HFFc6 (cell line): ENCODE results near the gene CDH11. TPM values are rescaled to one million over a fixed set of nuclear protein-coding genes. Genes with fewer than 3 reads are reported as not detected.

Experiments
- DNase-seq: peaks from one replicate; pipeline ENCODE4 v3.0.0-alpha.2; 2018
- H3K27ac Mint-ChIP-seq: 2 replicates; pipeline ENCODE4 v1.8.0; 2020; ENCODE audit warnings: mild to moderate bottlenecking, mixed read lengths
- H3K27me3 Mint-ChIP-seq: 2 replicates; pipeline ENCODE4 v1.8.0; 2021; ENCODE audit warnings: mild to moderate bottlenecking, moderate library complexity, mixed read lengths; ENCODE audit not compliant: insufficient read depth
- H3K36me3 Mint-ChIP-seq: 2 replicates; pipeline ENCODE4 v1.8.0; 2021; ENCODE audit warnings: low read depth, mixed read lengths
- H3K4me1 Mint-ChIP-seq: 2 replicates; pipeline ENCODE4 v1.8.0; 2020; ENCODE audit warnings: low read depth, mixed read lengths
- H3K4me3 Mint-ChIP-seq: 2 replicates; pipeline ENCODE4 v1.8.0; 2020; ENCODE audit warnings: mild to moderate bottlenecking, moderate library complexity, mixed read lengths
- H3K9me3 Mint-ChIP-seq: 2 replicates; pipeline ENCODE4 v1.8.0; 2020; ENCODE audit warnings: mild to moderate bottlenecking, mixed read lengths
- total RNA-seq, 6 experiments: library from RNA; stranded (reverse); fragmentation: NEBNext Ultra II Directional; extraction: Animal tissue kit (Norgen Biotek cat#: 25700); gene quantifications; 2 replicates in 1 of 6; 3 replicates in 5 of 6; pipeline ENCODE4 v1.2.3, GENCODE V29; 2021
- TF ChIP-seq, protein P1 (sequence below): fragments of 200-600 bp; sonication (generic); IDR thresholded peaks from 2 replicates; pipeline ENCODE4 v1.5.0; 2021; ENCODE audit warnings: antibody characterized with exemption, mild to moderate bottlenecking

Gene CDH11
- total RNA-seq, 6 experiments from 2014 or later = 507 to 539 (median 527) TPM

- Mint-ChIP-seq H3K27me3 (no peaks in the 10 kb centered on the region; the same call in 1 of the 2 replicates), H3K27ac (no peak overlapping the region), H3K4me1 (peaks cover 63% of the 10 kb centered on the region), H3K9me3 (no peaks in the 10 kb centered on the region), H3K4me3 (no peak overlapping the region), H3K36me3 (peaks cover 56% of the 10 kb centered on the region)
- TF ChIP-seq, protein P1, sequence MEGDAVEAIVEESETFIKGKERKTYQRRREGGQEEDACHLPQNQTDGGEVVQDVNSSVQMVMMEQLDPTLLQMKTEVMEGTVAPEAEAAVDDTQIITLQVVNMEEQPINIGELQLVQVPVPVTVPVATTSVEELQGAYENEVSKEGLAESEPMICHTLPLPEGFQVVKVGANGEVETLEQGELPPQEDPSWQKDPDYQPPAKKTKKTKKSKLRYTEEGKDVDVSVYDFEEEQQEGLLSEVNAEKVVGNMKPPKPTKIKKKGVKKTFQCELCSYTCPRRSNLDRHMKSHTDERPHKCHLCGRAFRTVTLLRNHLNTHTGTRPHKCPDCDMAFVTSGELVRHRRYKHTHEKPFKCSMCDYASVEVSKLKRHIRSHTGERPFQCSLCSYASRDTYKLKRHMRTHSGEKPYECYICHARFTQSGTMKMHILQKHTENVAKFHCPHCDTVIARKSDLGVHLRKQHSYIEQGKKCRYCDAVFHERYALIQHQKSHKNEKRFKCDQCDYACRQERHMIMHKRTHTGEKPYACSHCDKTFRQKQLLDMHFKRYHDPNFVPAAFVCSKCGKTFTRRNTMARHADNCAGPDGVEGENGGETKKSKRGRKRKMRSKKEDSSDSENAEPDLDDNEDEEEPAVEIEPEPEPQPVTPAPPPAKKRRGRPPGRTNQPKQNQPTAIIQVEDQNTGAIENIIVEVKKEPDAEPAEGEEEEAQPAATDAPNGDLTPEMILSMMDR = no peak
- DNase-seq = no peak
Observed at GRCh38 chr16:65021852-65022595, 99.8 kb downstream of the CDH11 start.

GRCh38 chr16:65016754-65017153 lies 105.1 kb downstream of the CDH11 start:
- TF ChIP-seq, protein P1 = no peak

GRCh38 chr16:65015599-65015998 lies 106.3 kb downstream of the CDH11 start:
- peaks cover 7% of the 10 kb centered on the region for H3K27me3 Mint-ChIP-seq
- peak overlapping the region; percentile 18; the same call in 1 of the 2 replicates for H3K27ac Mint-ChIP-seq
- H3K36me3 Mint-ChIP-seq = peaks cover 40% of the 10 kb centered on the region
- TF ChIP-seq, protein P1 = no peak
- no peak overlapping the region for H3K4me3 Mint-ChIP-seq
- peaks cover 60% of the 10 kb centered on the region for H3K4me1 Mint-ChIP-seq
- no peaks in the 10 kb centered on the region for H3K9me3 Mint-ChIP-seq
- no peak for DNase-seq

More at GRCh38 chr16:65016754-65017153, 105.1 kb downstream of the CDH11 start:
- peaks cover 43% of the 10 kb centered on the region for H3K36me3 Mint-ChIP-seq
- no peak overlapping the region for H3K27ac Mint-ChIP-seq
- H3K9me3 Mint-ChIP-seq = no peaks in the 10 kb centered on the region
- no peak overlapping the region for H3K4me3 Mint-ChIP-seq
- peaks cover 61% of the 10 kb centered on the region for H3K4me1 Mint-ChIP-seq
- no peak for DNase-seq
- H3K27me3 Mint-ChIP-seq = peaks cover 6% of the 10 kb centered on the region; the same call in 1 of the 2 replicates

- Mint-ChIP-seq H3K36me3 (peaks cover 29% of the 10 kb centered on the region), H3K4me1 (peaks cover 74% of the 10 kb centered on the region), H3K27me3 (peaks cover 12% of the 10 kb centered on the region), H3K4me3 (peak overlapping the region; percentile 33), H3K27ac (peak overlapping the region; percentile 83), H3K9me3 (no peaks in the 10 kb centered on the region)
- TF ChIP-seq, protein P1 = no peak
- peak; percentile 86 for DNase-seq
Observed at GRCh38 chr16:65012357-65012756, 109.5 kb downstream of the CDH11 start.

DNA sequence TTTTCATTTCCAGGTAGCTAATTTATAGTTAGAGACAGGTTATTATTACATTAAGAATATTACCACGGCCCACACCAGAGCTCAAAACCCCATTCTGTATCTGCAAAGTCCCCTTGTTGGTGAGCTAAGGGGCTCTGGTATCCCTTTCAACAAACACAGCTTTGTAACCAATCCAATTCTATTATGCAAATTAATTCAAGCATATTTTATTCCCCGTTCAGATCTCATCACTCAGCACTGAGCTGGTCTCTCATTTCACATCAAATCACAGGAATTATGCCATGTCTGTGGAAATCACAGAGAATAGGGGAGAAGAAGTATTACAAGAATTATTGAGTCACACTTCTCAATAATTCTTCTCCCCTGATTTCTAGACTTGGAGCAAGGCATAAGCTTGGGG lies 111.7 kb downstream of the CDH11 start:
- Mint-ChIP-seq H3K36me3 (peaks cover 45% of the 10 kb centered on the region), H3K4me1 (peaks cover 79% of the 10 kb centered on the region), H3K27ac (peak overlapping the region; percentile 46; the same call in 1 of the 2 replicates)

More for the DNA sequence above, 111.7 kb downstream of the CDH11 start:
- no peaks in the 10 kb centered on the region for H3K9me3 Mint-ChIP-seq
- H3K4me3 Mint-ChIP-seq = no peak overlapping the region
- TF ChIP-seq, protein P1 = no peak
- peaks cover 12% of the 10 kb centered on the region for H3K27me3 Mint-ChIP-seq
- DNase-seq = no peak
